Neuronal stem cell (in vitro differentiated cells): Measurements from ENCODE around the gene SHF.

ENCODE experiments used
- DNase-seq: peaks from one replicate; pipeline ENCODE4 v3.0.0-alpha.2; 2013; ENCODE audit warnings: low spot score
- H2AFZ ChIP-seq: one replicate; pipeline ENCODE4 v1.6.1; 2013; ENCODE audit warnings: mild to moderate bottlenecking, low read length, inconsistent platforms
- H2AK5ac ChIP-seq: 2 replicates; pipeline ENCODE4 v1.6.1; 2013; ENCODE audit warnings: low read depth, mild to moderate bottlenecking, inconsistent platforms, low read length, moderate library complexity, mixed read lengths
- H2BK120ac ChIP-seq: 2 replicates; pipeline ENCODE4 v1.6.1; 2013; ENCODE audit warnings: low read depth, mild to moderate bottlenecking, inconsistent platforms, low read length, moderate library complexity, mixed read lengths
- H2BK12ac ChIP-seq: one replicate; pipeline ENCODE4 v1.6.1; 2013; ENCODE audit warnings: low read length, inconsistent platforms
- H2BK15ac ChIP-seq: 2 replicates; pipeline ENCODE4 v1.6.1; 2013; ENCODE audit warnings: mild to moderate bottlenecking, low read length, inconsistent platforms, mixed read lengths
- H2BK5ac ChIP-seq: one replicate; pipeline ENCODE4 v1.6.1; 2013; ENCODE audit warnings: inconsistent platforms, mild to moderate bottlenecking, low read length, moderate library complexity
- H3K14ac ChIP-seq: one replicate; pipeline ENCODE4 v1.6.1; 2013; ENCODE audit warnings: low read length, inconsistent platforms
- H3K18ac ChIP-seq: 2 replicates; pipeline ENCODE4 v1.6.1; 2013; ENCODE audit warnings: low read length, inconsistent platforms
- H3K23ac ChIP-seq: 2 replicates; pipeline ENCODE4 v1.6.1; 2013; ENCODE audit warnings: low read depth, mild to moderate bottlenecking, mixed read lengths, low read length, inconsistent platforms; ENCODE audit not compliant: poor library complexity
- H3K27ac ChIP-seq: replicated peaks from 3 replicates; pipeline ENCODE4 v1.5.1; 2013; ENCODE audit warnings: low read length, inconsistent platforms
- H3K27me3 ChIP-seq, 3 experiments: 2 replicates each; pipeline ENCODE4 v1.6.1; 2013; ENCODE audit warnings: low read length in 3 of 3, mild to moderate bottlenecking in 2 of 3, inconsistent platforms in 1 of 3, low read depth in 1 of 3, mixed read lengths in 1 of 3, moderate library complexity in 1 of 3; ENCODE audit not compliant: control insufficient read depth in 3 of 3, insufficient read depth in 3 of 3
- H3K36me3 ChIP-seq, 2 donors: replicated peaks in 1 of 2; 2 replicates each; pipeline ENCODE4 v1.6.1; 2013; ENCODE audit warnings: low read length in 2 of 2; ENCODE audit not compliant: control insufficient read depth in 2 of 2, insufficient read depth in 2 of 2
- H3K4ac ChIP-seq: 2 replicates; pipeline ENCODE4 v1.6.1; 2013; ENCODE audit warnings: inconsistent platforms, mild to moderate bottlenecking, low read length, moderate library complexity
- H3K4me1 ChIP-seq, 2 donors: 1 replicate in 1 of 2; 2 replicates in 1 of 2; pipeline ENCODE4 v1.6.1; 2013; ENCODE audit warnings: low read length in 2 of 2, low read depth in 1 of 2; ENCODE audit not compliant: control insufficient read depth in 2 of 2, insufficient read depth in 1 of 2
- H3K4me2 ChIP-seq: one replicate; pipeline ENCODE4 v1.6.1; 2013; ENCODE audit warnings: mild to moderate bottlenecking, low read length, inconsistent platforms; ENCODE audit not compliant: insufficient read depth, poor library complexity, severe bottlenecking
- H3K4me3 ChIP-seq, 2 donors: 2 replicates each; pipeline ENCODE4 v1.5.1; 2013; ENCODE audit warnings: low read length in 2 of 2, mild to moderate bottlenecking in 2 of 2, inconsistent platforms in 1 of 2, moderate library complexity in 1 of 2
- H3K79me1 ChIP-seq: one replicate; pipeline ENCODE4 v1.6.1; 2013; ENCODE audit warnings: low read depth, mild to moderate bottlenecking, inconsistent platforms, low read length, moderate library complexity
- H3K9ac ChIP-seq: one replicate; pipeline ENCODE4 v1.6.1; 2013; ENCODE audit warnings: mild to moderate bottlenecking, low read depth, low read length, inconsistent platforms; ENCODE audit not compliant: poor library complexity
- H3K9me3 ChIP-seq, 2 donors: replicated peaks in 1 of 2; 2 replicates each; pipeline versions ENCODE3 to v1.6.1; 2013; ENCODE audit warnings: low read length in 2 of 2, mild to moderate bottlenecking in 2 of 2, inconsistent platforms in 1 of 2, low read depth in 1 of 2, mixed read lengths in 1 of 2, moderate library complexity in 1 of 2; ENCODE audit not compliant: control insufficient read depth in 2 of 2, insufficient read depth in 1 of 2
- H4K8ac ChIP-seq: one replicate; pipeline ENCODE4 v1.6.1; 2013; ENCODE audit warnings: low read depth, mild to moderate bottlenecking, inconsistent platforms, low read length, moderate library complexity
- H4K91ac ChIP-seq: one replicate; pipeline ENCODE4 v1.6.1; 2013; ENCODE audit warnings: low read length, low read depth, mild to moderate bottlenecking, inconsistent platforms; ENCODE audit not compliant: poor library complexity
- WGBS, 2 donors: extraction: QIAGEN DNeasy Blood & Tissue Kit; methylation state at CpG; one replicate each; pipeline ENCODE4 v1.1.7; 2013; ENCODE audit warnings: missing lambda C conversion rate in 2 of 2, mixed read lengths in 1 of 2; ENCODE audit not compliant: insufficient read length in 2 of 2, insufficient replicate concordance in 1 of 2; ENCODE audit errors: extremely low coverage in 2 of 2; 5-methylcytosine and 5-hydroxymethylcytosine counted together

The SHF gene

DNA sequence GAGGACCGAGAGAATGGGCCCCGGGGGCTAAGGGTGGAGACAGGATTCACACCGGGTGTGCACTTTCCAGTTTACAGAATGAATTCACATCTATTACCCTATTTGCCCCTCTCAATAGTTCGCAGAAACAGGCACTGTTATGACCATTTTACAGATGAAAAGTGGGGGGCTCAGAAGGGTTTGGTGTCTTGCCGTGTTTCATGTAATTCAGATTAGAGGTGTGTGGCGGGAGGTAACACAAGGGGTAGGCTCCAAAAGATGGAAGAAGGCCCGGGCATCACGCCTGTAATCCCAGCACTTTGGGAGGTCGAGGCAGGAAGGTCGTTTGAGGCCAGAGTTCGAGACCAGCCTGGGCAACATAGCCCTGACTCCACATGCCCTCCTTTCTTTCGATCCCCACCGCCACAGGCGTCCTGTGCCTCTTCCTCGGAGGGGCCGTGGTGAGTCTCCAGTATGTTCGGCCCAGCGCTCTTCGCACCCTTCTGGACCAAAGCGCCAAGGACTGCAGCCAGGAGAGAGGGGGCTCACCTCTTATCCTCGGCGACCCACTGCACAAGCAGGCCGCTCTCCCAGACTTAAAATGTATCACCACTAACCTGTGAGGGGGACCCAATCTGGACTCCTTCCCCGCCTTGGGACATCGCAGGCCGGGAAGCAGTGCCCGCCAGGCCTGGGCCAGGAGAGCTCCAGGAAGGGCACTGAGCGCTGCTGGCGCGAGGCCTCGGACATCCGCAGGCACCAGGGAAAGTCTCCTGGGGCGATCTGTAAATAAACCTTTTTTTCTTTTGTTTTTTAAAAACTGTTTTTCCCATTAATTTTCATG is 70.2 kb downstream of the SHF start:
- Histone ChIP-seq H3K18ac (peak overlapping the region; percentile 92), H3K4me3 (peak overlapping the region; percentile 33 to 34), H3K4ac (no peak overlapping the region), H3K4me2 (peak overlapping the region; percentile 47), H3K79me1 (no peaks in the 10 kb centered on the region), H2BK5ac (no peak overlapping the region), H3K4me1 (peaks cover 4 to 17% of the 10 kb centered on the region in 2 donors), H2AK5ac (peak overlapping the region; percentile 80), H3K27ac (no peak overlapping the region), H2BK12ac (no peak overlapping the region), H3K14ac (no peak overlapping the region), H2BK15ac (peak overlapping the region; percentile 90), H3K23ac (no peak overlapping the region), H3K9me3 (no peaks in the 10 kb centered on the region), H4K8ac (no peak overlapping the region), H4K91ac (no peak overlapping the region), H3K9ac (no peak overlapping the region), H3K27me3 (peaks cover 51 to 83% (median 62%) of the 10 kb centered on the region in 3 experiments), H3K36me3 (no peaks in the 10 kb centered on the region), H2BK120ac (no peak overlapping the region), H2AFZ (peak overlapping the region; percentile 95)
- DNase-seq = no peak
- WGBS, 2 donors = no CpG with 5 or more reads among the region's 33 CpGs
